Astrocyte of the spinal cord (primary cell): ENCODE measurements around the gene PCMTD2.

Experiments
- DNase-seq: peaks from one replicate; pipeline ENCODE4 v3.0.0; 2011; ENCODE audit warnings: low read depth, low spot score
- H3K4me3 ChIP-seq: 2 replicates; pipeline ENCODE4 v1.5.1; 2011; ENCODE audit warnings: low read depth, mild to moderate bottlenecking, low read length, moderate library complexity
- CTCF ChIP-seq: IDR thresholded peaks from 2 replicates; pipeline ENCODE4 v1.5.1; 2012; ENCODE audit warnings: low read depth, mild to moderate bottlenecking, low read length, inconsistent platforms
- in situ Hi-C: cut with HindIII; loops from 2 replicates; pipeline ENCODE4 v1.10.0; 2017; ENCODE audit warnings: low sequenced_read_pairs

Gene PCMTD2

GRCh38 chr20:64226686-64227580, 28.6 kb upstream of the PCMTD2 start:
- DNase-seq: no peak
- in situ Hi-C loops: no loop called here
- TF ChIP-seq CTCF: no peak
- H3K4me3 ChIP-seq: no peak overlapping the region

GRCh38 chr20:64228086-64228653, 27.4 kb upstream of the PCMTD2 start:
- in situ Hi-C loops: no loop called here
- no peak overlapping the region for H3K4me3 ChIP-seq
- no peak for DNase-seq
- TF ChIP-seq CTCF: no peak

DNA sequence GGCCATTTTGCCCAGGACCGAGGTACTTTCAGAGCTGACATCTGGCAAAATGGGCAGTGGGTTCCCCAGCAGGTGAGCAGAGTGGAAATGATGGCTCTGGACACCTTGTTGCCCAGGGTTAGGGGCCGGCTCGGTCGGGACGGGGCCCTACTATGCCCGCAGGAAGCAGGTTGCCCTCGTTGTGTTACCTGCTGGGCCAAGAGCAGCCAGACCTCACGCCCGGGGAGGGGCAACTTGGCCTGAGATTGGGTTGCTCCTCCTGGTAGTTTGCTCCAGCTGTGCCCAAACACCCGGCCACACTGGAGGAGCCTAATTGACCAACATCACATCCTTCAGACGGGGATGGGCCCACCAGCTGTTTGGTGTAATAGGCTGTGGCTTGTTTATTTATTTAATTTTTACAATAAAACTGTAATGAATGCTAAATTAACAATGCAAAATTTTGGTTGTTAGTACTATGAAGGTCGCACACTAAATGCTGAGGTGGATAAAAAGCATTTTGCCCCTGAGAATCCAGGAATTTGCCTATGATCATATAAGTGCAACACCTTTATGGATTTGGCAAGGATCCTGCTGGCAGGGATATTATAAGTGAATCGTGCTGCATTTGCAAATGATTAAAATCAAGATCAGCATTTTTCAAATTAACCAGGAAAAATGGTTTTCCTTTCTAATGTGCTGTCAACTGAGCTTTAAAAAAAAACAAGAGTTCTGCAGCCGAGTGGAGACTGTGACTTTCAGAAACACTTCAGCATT, 26.6 kb upstream of the PCMTD2 start:
- in situ Hi-C loops: no loop called here
- no peak for DNase-seq

GRCh38 chr20:64229507-64230061, 26.0 kb upstream of the PCMTD2 start:
- no peak overlapping the region for H3K4me3 ChIP-seq
- no peak for DNase-seq
- in situ Hi-C loops: no loop called here
- TF ChIP-seq CTCF: no peak

More for the DNA sequence above, 26.6 kb upstream of the PCMTD2 start:
- H3K4me3 ChIP-seq: no peak overlapping the region
- TF ChIP-seq CTCF: no peak

DNA sequence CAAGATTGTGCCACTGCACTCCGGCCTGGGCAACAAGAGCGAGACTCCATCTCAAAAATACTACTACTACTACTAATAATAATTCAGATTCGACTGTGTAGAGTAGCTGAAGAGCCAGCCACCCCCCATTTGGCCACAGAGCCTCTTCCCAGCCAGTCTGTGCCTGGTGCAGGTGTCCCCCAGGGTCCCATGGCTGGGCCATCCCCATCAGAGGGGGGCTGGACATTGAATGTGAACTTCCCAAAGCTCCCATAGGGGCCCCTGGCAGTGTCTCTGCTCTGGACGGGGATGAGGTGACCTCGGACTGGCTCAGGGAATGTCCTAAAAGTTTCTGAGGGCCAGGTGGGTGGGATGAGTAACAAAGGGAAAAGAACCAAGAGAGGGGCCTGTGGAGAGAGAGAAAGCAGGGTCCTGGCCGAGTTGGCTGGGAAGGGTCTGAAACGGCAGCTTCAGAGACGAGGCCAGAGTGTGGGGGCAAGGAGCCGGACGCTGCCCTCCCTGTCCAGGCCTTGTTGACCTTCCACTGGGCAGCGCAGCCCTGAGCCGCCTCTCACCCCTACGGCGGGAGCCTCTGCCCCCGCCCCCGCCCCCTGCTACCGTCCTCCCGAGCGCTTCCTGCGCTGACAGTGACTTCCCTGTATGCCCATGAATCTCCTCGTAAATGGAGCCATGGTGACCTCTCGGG, 24.9 kb upstream of the PCMTD2 start:
- no peak for DNase-seq
- no peak for TF ChIP-seq CTCF
- in situ Hi-C loops: no loop called here

More for the DNA sequence above, 24.9 kb upstream of the PCMTD2 start:
- no peak overlapping the region for H3K4me3 ChIP-seq
